GM10847 (cell line): Measurements from ENCODE around the gene TEX2.

ENCODE experiments used
- POLR2A ChIP-seq: IDR thresholded peaks from 2 replicates; pipeline ENCODE4 v1.6.1; 2011; ENCODE audit not compliant: insufficient read length; ENCODE audit errors: extremely low read depth

TEX2 gene

DNA sequence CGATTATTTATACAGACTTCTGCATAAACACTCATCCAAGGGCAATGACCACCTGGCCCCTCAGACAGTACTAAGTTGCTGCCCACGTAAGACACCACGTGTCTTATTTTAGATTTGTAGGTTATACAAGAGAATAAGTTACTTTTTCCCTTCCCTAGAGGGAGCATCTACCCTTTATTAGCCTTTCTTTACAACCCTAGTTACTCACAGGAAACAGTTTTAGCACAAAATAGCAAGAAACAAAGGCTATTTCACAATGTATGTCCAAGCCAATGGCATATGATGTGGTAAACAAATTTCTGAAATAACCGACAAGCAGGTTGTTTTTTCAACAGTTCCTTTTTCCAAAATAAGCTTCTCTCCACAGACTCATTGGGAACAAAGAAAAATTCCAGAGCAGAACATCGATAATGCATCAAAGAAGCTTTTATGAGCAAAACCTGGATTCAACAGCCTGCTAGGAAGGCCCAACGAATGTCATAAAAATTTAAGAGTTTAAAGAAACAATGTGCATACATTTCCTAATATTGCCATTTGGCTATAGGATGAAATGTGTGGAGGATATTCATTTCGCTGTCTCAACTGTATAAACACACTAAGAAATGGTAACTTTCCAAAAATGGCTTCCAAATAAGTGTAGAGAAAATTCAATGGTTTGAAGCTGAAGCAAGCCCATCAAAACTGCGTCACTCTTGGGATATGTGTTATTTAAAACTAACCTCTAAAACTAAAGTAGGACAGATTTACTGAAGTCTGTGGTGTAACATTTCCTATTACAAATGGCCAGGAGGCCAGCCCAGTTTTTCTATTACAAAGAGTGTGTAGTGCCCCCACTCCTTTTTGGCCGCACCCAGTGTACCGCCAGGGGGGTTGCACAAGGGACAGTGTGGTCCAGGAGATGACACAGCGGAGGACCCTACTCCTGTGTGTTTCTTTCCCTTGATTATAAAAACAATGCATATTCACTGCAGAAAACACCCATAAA, 82.7 kb downstream of the TEX2 start:
- TF ChIP-seq POLR2A, result no peak

DNA sequence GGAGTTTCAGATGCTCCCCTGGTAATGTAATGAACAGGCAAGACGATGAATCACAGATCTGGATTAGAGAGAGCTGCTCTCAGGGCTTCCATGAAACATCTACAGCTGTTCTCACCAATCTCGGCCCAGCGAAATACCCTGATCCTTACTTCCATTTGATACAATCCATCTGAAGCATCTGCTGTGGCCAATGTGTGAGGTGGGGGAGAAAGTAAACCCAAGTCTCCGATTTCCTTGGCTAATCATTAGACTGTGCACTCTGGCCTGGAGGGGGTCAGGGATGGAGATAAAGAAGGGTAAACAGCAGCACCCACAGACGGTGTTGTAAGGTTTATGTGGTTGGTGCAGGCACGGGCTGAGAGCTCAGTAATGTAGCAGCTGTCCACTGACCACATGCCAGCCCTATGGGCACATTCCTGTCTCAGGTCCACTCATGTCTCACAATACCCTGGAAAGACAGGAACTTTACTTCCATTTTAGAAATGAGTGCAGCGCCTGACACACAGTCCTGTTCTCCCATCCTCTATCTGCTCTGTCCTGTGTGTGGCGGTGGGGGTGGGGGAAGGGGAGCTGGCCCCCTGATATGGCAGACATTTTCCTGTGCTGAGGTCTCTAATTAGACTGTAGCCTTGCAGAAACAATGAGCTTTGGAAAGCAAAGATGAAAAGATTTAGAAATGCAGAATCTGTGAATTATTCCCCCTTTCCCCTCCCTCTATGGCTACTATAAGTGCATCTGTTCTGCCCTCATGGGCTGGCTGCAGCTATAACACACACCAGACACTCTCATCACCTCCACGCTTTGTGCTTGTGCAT, 84.8 kb downstream of the TEX2 start:
- no peak for TF ChIP-seq POLR2A

DNA sequence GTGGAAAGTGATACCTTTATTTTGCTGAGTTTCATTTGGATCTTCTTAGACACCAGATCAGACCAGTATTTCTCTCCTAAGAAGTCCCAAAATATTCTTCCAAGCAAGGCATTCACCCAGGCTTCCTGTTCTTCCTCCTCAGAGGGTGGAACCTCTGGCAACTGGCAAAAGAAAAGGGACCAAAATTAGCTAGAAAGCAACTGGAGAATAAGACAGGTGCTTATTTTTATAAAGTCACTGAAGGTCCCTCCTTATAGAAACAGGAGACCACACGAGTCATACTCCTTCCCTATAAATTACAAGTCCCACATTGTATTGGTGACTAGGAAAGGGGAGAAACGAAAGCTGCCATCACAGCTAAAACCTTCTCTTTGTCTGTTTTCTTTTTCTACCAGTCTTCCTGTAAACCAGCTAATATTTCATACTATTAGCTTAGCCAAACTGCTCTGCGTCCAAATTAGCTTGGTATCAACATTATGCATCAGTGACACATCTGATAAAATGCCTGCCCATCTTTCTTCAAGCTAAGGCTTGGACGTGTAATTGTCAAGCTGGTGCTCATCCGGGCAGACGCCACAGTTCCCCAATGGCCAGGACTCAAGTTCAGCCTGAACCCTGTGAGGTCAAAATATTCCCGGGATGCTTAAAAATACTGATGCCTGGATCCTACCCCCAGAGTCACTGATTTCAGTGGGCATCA, 85.6 kb downstream of the TEX2 start:
- TF ChIP-seq POLR2A, result no peak

DNA sequence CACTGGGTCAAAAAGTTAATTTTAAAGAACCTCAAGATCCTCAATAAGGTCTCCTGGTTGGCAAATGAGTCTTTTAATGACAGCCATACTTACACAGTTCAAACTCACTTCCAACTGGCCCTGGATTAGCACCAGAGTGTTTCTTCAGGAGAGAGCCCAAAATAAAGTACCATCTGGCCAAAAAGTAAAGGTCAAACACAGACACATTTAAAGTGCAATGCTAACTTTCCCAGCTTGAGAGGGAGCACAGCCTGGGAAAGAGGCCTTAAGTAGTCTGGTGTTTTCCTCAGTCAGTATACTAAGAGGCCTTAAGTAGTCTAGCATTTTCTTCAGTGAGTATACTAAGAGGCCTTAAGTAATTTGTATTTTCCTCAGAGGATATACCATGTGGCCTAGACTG, 86.5 kb downstream of the TEX2 start:
- no peak for TF ChIP-seq POLR2A

DNA sequence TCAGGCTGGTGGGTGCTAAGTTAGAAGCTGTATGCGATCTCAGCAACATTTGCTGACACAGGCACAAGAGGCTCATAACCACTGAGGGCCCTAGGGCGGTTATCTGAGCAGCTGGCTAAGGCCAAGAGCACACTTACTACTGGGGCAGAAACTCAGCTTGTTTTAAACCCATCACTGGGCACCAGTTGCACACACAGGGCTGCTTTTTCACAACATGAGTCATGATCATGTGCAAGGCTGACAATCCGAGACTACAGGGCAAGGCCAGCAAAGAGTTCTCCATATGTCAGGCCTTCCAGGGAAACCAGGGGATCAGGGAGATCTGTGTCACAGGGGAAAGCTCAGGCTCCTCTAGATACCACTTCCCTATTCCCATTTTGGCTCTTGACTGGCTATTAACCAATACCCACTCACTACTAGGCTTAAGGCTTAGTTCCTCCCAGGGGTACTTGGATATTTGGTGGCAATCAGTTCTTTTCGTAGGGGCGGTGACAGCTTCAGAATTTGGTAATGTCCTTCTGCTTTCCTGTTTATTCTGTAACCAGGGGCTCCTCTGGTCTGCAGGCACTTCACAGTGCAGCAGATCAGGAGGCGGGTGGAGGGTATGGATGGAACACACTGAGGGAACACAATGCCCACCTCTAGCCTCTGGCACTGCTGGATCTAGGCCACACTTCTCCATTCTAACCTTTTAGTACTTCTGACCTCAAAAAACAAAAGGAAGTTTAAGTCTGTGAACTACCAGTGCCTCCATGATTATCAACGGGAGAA, 88.2 kb downstream of the TEX2 start:
- TF ChIP-seq POLR2A, result no peak

DNA sequence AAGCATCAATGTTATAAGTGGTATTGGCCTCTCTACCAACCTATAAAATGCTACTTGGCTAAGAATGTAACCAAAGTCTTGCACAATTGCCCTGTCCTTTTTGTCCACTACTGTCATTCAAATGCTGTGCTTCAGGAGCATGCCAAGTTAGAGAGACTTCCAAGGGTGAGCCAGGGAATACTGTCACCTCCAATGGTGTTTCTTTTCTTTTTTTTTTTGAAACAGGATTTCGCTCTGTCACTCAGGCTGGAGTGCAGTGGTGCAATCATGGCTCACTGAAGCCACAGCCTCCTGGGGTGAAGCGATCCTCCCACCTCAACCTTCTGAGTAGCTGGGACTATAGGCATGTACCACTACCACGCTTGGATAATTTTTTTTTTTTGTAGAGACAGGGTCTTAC, 89.4 kb downstream of the TEX2 start:
- TF ChIP-seq POLR2A, result no peak

DNA sequence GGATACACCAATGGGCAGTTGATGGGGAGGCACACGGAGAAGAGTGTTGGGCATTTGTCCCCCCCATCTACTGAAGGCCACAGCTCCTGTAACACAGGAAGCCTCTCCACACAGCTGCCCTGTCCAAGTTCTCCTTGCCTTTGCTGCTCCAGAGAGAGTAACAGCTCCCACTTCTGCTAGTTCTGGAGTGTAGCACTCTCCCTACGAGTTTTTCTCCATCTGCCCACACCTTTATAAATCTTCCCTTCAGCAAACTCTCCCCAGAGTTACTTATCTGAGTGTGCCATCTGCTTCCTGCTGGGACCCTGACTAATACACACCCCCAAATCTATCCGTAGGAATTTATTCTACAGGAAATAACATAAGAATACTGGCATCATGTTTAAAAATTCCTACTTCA, 90.5 kb downstream of the TEX2 start:
- TF ChIP-seq POLR2A, result no peak

DNA sequence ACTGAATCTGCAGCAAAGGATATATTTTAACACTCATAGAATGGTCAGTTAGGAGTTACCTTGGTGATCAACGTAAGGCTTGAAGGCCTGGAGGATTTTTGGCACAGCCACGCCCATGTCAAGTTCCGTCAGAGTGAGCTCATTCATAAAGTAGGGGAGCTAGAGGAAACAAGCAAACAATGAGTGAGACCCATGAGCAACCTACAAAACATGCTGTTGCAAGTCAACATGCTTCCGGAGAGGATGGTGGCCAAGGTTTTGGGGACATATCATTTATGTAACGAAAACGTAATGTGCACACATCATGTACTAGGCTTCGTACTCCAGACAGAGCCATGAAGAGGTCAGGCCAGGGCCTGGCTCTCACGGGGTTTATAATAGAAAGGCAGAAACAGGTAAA, 92.0 kb downstream of the TEX2 start:
- no peak for TF ChIP-seq POLR2A

DNA sequence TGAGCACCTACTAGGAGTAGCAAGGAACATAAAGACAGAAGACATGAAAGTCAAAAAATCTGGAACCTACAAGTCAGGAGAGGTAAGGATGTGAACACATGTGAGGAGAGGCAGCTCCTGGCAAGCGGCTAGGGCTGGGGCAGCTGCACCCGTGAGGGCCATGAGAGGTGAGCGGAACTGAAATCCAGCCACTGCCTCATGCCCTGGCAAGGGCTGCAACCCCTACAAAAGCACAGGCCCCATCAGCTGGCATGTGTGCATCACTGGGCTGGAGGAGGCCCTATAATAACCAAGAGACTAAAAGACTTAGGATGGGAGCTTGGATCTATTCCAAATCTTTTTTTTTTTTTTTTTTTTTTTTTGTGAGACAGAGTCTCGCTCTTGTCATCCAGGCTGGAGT, 92.8 kb downstream of the TEX2 start:
- no peak for TF ChIP-seq POLR2A

DNA sequence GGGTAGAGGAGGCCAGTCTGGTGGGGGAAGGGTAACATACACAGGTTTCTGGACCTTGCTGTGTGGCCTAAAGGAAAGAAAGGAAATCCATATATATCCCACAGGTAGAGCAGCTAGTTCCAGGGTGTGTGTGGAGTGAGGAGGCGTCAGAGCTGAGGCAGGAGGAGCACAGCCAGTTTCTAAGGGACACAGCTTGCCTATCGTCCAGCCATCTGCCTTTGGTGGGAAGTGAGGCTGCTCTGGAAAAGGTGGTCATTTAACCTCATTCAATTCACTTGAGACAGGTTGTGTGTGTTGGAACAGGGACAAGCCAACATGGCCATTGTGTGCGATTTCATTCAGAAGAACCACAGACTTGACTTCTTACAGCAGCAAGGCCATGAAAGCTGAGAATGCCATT, 96.2 kb downstream of the TEX2 start:
- TF ChIP-seq POLR2A, result no peak

DNA sequence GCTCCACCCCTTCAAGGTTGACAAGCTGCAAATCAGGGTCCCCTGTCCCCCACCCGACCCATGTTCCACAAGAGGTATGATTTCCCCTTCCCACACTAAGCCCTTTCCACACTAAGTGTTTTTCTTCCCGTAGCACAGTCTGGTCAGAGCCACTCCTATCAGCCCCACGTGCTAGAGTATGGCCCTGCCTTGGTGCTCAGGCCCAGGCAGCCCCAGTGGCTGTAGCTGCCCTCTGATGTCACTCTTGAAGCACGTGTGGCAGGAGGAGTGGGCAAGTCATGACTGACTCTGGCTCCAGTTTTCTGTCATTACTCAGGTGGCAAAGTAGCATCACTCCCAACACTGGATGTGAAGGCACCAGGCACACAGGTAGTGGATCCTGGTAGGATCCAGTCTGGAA, 97.7 kb downstream of the TEX2 start:
- no peak for TF ChIP-seq POLR2A

DNA sequence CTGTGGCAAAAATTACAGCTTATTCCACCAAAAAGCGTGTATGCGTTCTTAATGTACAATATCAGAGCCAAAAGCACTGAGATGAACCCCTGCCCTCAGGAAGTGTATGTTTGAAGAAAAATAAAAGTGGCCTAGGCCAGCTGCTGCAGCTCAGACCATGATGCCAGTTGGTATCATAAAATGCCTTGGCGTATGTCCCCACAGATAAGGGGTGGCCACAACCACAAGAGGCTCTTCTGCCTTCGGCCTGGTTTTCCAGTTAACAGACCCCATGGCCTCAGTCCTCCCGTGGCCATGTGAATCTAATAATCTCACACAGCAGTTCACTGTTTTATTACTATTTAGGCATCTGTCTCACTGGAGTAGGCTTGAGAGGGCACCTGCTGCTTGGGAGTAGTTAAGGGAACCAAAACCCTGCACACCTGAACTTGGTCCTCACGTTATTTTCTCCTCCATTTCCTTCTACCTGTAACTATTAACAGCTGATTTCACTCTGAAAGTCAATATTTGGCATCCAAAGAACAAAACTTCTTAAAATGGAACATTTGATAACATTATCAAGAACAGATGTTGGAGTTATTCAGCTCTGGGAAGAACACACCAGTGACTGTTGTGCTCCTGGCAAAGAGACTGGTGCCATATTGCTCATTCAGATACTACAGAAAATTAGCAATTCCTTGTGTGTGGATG, 98.3 kb downstream of the TEX2 start:
- TF ChIP-seq POLR2A, result no peak

DNA sequence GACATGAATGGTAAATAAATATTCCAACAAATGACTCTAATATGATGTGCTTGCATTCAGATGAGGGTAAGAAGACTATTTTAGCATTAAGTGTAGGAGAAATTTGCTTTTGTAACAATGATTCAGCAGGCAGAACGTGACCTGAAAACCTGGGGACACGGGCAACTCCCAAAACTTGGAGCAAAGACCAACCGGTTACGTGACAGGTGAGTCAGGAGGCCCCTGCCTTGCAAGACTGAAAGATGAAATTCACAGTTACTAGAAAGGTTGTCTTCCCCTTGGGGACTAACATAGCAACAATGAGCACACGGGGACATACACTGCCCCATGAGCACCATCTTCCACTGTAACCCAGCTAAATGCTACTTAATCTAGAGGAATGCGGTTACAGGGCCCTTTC, 99.6 kb downstream of the TEX2 start:
- TF ChIP-seq POLR2A, result no peak

DNA sequence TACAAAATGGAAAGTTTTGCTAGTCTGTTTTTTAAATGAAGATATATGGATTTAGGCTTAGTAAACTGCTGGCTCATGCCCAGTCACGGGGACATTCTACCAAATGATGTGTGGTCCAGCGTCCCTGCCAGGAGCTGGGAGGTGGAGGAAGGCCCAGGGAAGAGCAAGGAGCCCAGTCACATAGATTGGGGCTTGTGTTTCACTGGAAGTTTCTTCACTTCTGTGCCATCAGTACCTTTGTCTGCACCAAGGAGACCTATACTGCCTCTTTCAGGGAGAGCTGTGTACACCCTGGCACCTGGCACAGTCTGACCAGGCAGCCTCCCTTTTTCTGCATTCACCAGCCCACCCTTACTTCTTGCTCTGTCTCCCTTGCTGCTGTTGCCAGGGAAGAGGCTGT, 100.5 kb downstream of the TEX2 start:
- no peak for TF ChIP-seq POLR2A
